HCT116 (cell line): ENCODE measurements around the gene KDM4D. TPM values are rescaled to one million over a fixed set of nuclear protein-coding genes. Genes with fewer than 3 reads are reported as not detected.

Source experiments
- ATAC-seq: fragments of 200-7000 bp; cut with Tn5 transposase; 2 replicates; pipeline ENCODE4 v1.9.1; 2020; ENCODE audit warnings: mild to moderate bottlenecking, moderate library complexity
- BruUV-seq: library from RNA; stranded (reverse); fragments of 400-500 nt; replicated peaks from 2 replicates; lab custom pipeline; 2021; lab: Mats Ljungman, UMichigan
- CTCF ChIA-PET: fragments of 300-600 bp; sonication (Branson Sonifier 250); formaldehyde crosslinking; loops from one replicate; lab custom pipeline; 2021; ENCODE audit warnings: antibody characterized with exemption; lab: Charles Lee
- POLR2A ChIA-PET: fragments of 300-600, 350-600 bp; sonication (Branson Sonifier 250); formaldehyde crosslinking; loops from one replicate; lab custom pipeline; 2021; ENCODE audit warnings: antibody characterized with exemption; lab: Charles Lee
- RAD21 ChIA-PET, 2 experiments: fragments of 300-600 bp; sonication (Branson Sonifier 250); formaldehyde crosslinking; loops; one replicate each; lab custom pipeline; 2023; ENCODE audit warnings: low total read pairs in 2 of 2; ENCODE audit not compliant: uncharacterized antibody in 2 of 2, unreplicated experiment in 2 of 2, low non-redundant PET in 1 of 2; lab: Charles Lee
- DNase-seq: peaks from one replicate; pipeline ENCODE4 v3.0.0-alpha.2; 2010; ENCODE audit warnings: low read depth, low spot score
- H2AFZ ChIP-seq: fragments of 200-600 bp; shearing (Covaris generic), sonication (generic); 2 replicates; pipeline ENCODE4 v1.6.1; 2017; ENCODE audit warnings: low read depth, mixed run types, mixed read lengths, antibody characterized with exemption, low read length; ENCODE audit not compliant: poor library complexity, severe bottlenecking
- H3K27ac ChIP-seq: 2 replicates; pipeline ENCODE4 v1.5.1; 2012; ENCODE audit warnings: low read depth, low read length
- H3K27me3 ChIP-seq: fragments of 200-600 bp; sonication (generic); 2 replicates; pipeline ENCODE4 v1.6.1; 2016; ENCODE audit warnings: mixed run types, low read length, mixed read lengths; ENCODE audit not compliant: insufficient read depth
- H3K36me3 ChIP-seq, 2 experiments: fragments of 200-500 bp in 1 of 2; fragments of 200-600 bp in 1 of 2; sonication (Bioruptor generic) in 1 of 2; sonication (generic) in 1 of 2; 2 replicates each; pipeline versions ENCODE4 v1.5.1 to v1.6.1; 2014 to 2016; ENCODE audit warnings: low read length in 2 of 2, inconsistent platforms in 1 of 2, mixed read lengths in 1 of 2, mixed run types in 1 of 2; ENCODE audit not compliant: insufficient read depth in 2 of 2, control insufficient read depth in 1 of 2
- H3K4me1 ChIP-seq, 2 experiments: fragments of 200-600 bp in 1 of 2; sonication (generic) in 1 of 2; 2 replicates each; pipeline versions ENCODE4 v1.5.1 to v1.6.1; 2012 to 2017; ENCODE audit warnings: low read length in 2 of 2, inconsistent platforms in 1 of 2, mild to moderate bottlenecking in 1 of 2, mixed read lengths in 1 of 2, mixed run types in 1 of 2, moderate library complexity in 1 of 2; ENCODE audit not compliant: insufficient read depth in 2 of 2, control insufficient read depth in 1 of 2
- H3K4me2 ChIP-seq: fragments of 200-600 bp; sonication (generic); 2 replicates; pipeline ENCODE4 v1.6.1; 2017; ENCODE audit warnings: mixed run types, low read length, mixed read lengths
- H3K4me3 ChIP-seq, 2 experiments: fragments of 200-600 bp in 1 of 2; sonication (generic) in 1 of 2; replicated peaks in 1 of 2; 2 replicates each; pipeline ENCODE4 v1.5.1; 2011 to 2016; ENCODE audit warnings: low read length in 2 of 2, control low read depth in 1 of 2, low read depth in 1 of 2, mild to moderate bottlenecking in 1 of 2, mixed read lengths in 1 of 2, mixed run types in 1 of 2
- H3K79me2 ChIP-seq: fragments of 200-600 bp; sonication (generic); 2 replicates; pipeline ENCODE4 v1.6.1; 2017; ENCODE audit warnings: mild to moderate bottlenecking, mixed run types, low read length, moderate library complexity, mixed read lengths; ENCODE audit not compliant: insufficient read depth
- H3K9ac ChIP-seq: fragments of 200-600 bp; sonication (generic); 2 replicates; pipeline ENCODE4 v1.6.1; 2016; ENCODE audit warnings: low read length, mixed read lengths
- H3K9me2 ChIP-seq: fragments of 200-600 bp; sonication (generic), shearing (Covaris generic); 2 replicates; pipeline ENCODE4 v1.6.1; 2017; ENCODE audit warnings: mixed run types, mild to moderate bottlenecking, moderate library complexity; ENCODE audit not compliant: insufficient read depth
- H3K9me3 ChIP-seq, 2 experiments: fragments of 200-500 bp in 1 of 2; fragments of 200-600 bp in 1 of 2; sonication (Bioruptor generic) in 1 of 2; sonication (generic) in 1 of 2; 2 replicates each; pipeline ENCODE4 v1.6.1; 2014 to 2017; ENCODE audit warnings: low read length in 2 of 2, mixed read lengths in 2 of 2, inconsistent platforms in 1 of 2, low read depth in 1 of 2, mild to moderate bottlenecking in 1 of 2, mixed run types in 1 of 2, moderate library complexity in 1 of 2; ENCODE audit not compliant: control insufficient read depth in 1 of 2, insufficient read depth in 1 of 2
- H4K20me1 ChIP-seq: fragments of 200-600 bp; sonication (generic), shearing (Covaris generic); 2 replicates; pipeline ENCODE4 v1.6.1; 2017; ENCODE audit warnings: mixed run types, mild to moderate bottlenecking, moderate library complexity; ENCODE audit not compliant: insufficient read depth
- CBX3 ChIP-seq: IDR thresholded peaks from 2 replicates; pipeline ENCODE4 v1.6.1; 2012; ENCODE audit warnings: low read depth
- EGR1 ChIP-seq: IDR thresholded peaks from 2 replicates; pipeline ENCODE4 v1.6.1; 2012; ENCODE audit warnings: low read depth
- ELF1 ChIP-seq: IDR thresholded peaks from 2 replicates; pipeline ENCODE4 v1.6.1; 2012; ENCODE audit warnings: low read depth, borderline replicate concordance
- EZH2phosphoT487 ChIP-seq: fragments of 200-600 bp; IDR thresholded peaks from 2 replicates; pipeline ENCODE4 v1.6.1; 2018; ENCODE audit warnings: antibody characterized with exemption, borderline replicate concordance
- FOSL1 ChIP-seq: IDR thresholded peaks from 2 replicates; pipeline ENCODE4 v1.6.1; 2012; ENCODE audit warnings: low read depth
- JUND ChIP-seq: IDR thresholded peaks from 2 replicates; pipeline ENCODE4 v1.6.1; 2012
- POLR2A ChIP-seq: IDR thresholded peaks from 2 replicates; pipeline ENCODE4 v1.7.0; 2011; ENCODE audit warnings: borderline replicate concordance; ENCODE audit not compliant: insufficient read depth, insufficient read length; ENCODE audit errors: extremely low read depth
- POLR2AphosphoS5 ChIP-seq: IDR thresholded peaks from 2 replicates; pipeline ENCODE4 v1.6.1; 2011; ENCODE audit warnings: mild to moderate bottlenecking, low read depth, low read length, moderate library complexity
- RAD21 ChIP-seq: IDR thresholded peaks from 2 replicates; pipeline ENCODE4 v1.6.1; 2012; ENCODE audit warnings: low read depth, mild to moderate bottlenecking
- REST ChIP-seq: IDR thresholded peaks from 2 replicates; pipeline ENCODE4 v1.6.1; 2012; ENCODE audit warnings: low read depth
- SP1 ChIP-seq: IDR thresholded peaks from 2 replicates; pipeline ENCODE4 v1.6.1; 2012; ENCODE audit warnings: low read depth
- SRF ChIP-seq: IDR thresholded peaks from 2 replicates; pipeline ENCODE4 v1.6.1; 2012; ENCODE audit warnings: low read depth
- TCF7L2 ChIP-seq: IDR thresholded peaks from 2 replicates; pipeline ENCODE4 v1.7.0; 2011; ENCODE audit warnings: borderline replicate concordance, inconsistent platforms; ENCODE audit not compliant: insufficient read depth, insufficient read length; ENCODE audit errors: extremely low read depth
- YY1 ChIP-seq: IDR thresholded peaks from 2 replicates; pipeline ENCODE4 v1.6.1; 2011; ENCODE audit warnings: low read length, low read depth, moderate library complexity, mild to moderate bottlenecking; ENCODE audit not compliant: insufficient replicate concordance; ENCODE audit errors: extremely low read depth
- ZBTB33 ChIP-seq: IDR thresholded peaks from 2 replicates; pipeline ENCODE4 v1.6.1; 2011; ENCODE audit warnings: mild to moderate bottlenecking, low read length, moderate library complexity; ENCODE audit not compliant: insufficient replicate concordance; ENCODE audit errors: extremely low read depth
- ZFX ChIP-seq: fragments of 450-650 bp; IDR thresholded peaks from 2 replicates; pipeline ENCODE4 v1.6.1; 2017
- ZNF274 ChIP-seq: fragments of 200-500 bp; sonication (Bioruptor generic); IDR thresholded peaks from 2 replicates; pipeline ENCODE4 v1.6.1; 2014; ENCODE audit warnings: mild to moderate bottlenecking, low read depth, low read length, inconsistent platforms
- intact Hi-C: fragments of 100-400 bp; cut with micrococcal nuclease; formaldehyde crosslinking; loops from 2 replicates; pipeline ENCODE4 v1.10.0; 2022
- total RNA-seq: library from RNA; stranded (reverse); gene quantifications from one replicate; pipeline ENCODE4 v1.2.1, GENCODE V29; 2021; ENCODE audit not compliant: unreplicated experiment
- TF ChIP-seq, protein P1 (sequence below): IDR thresholded peaks from 2 replicates; pipeline ENCODE4 v1.6.1; 2012
- TF ChIP-seq, protein P2 (sequence below): IDR thresholded peaks from 2 replicates; pipeline ENCODE4 v1.6.1; 2012
- TF ChIP-seq, protein P3 (sequence below), 3 experiments: fragments of 200-600 bp in 1 of 3; sonication (generic) in 1 of 3; IDR thresholded peaks in 2 of 3; conservative IDR thresholded peaks in 1 of 3; 2 replicates each; pipeline ENCODE4 v1.5.1; 2012 to 2017; ENCODE audit warnings: low read depth in 2 of 3, low read length in 2 of 3, antibody characterized with exemption in 1 of 3, borderline replicate concordance in 1 of 3, control low read depth in 1 of 3, mild to moderate bottlenecking in 1 of 3, mixed read lengths in 1 of 3, mixed run types in 1 of 3, moderate library complexity in 1 of 3; ENCODE audit not compliant: insufficient read depth in 1 of 3

KDM4D gene
- total RNA-seq, 1 experiment from 2014 or later = 2.1 TPM

GRCh38 chr11:94924171-94924572 lies 49.3 kb upstream of the KDM4D start:
- H3K4me2 ChIP-seq = no peak overlapping the region
- ChIA-PET POLR2A (no interaction called here), CTCF (no interaction called here), RAD21 (no interaction called here)
- H3K27me3 ChIP-seq = no peaks in the 10 kb centered on the region
- H3K79me2 ChIP-seq = no peaks in the 10 kb centered on the region
- H3K9me3 ChIP-seq = no peaks in the 10 kb centered on the region
- no peaks in the 10 kb centered on the region for H4K20me1 ChIP-seq
- no peak overlapping the region for H3K4me3 ChIP-seq
- no peak overlapping the region for H2AFZ ChIP-seq
- TF ChIP-seq CBX3 (no peak), POLR2A (no peak), POLR2AphosphoS5 (no peak), TCF7L2 (no peak), JUND (no peak), FOSL1 (no peak), YY1 (no peak), EGR1 (no peak), ZNF274 (no peak), ZBTB33 (no peak), EZH2phosphoT487 (no peak), ZFX (no peak), RAD21 (no peak), ELF1 (no peak), REST (no peak), SP1 (no peak), SRF (no peak)
- TF ChIP-seq, protein P1, sequence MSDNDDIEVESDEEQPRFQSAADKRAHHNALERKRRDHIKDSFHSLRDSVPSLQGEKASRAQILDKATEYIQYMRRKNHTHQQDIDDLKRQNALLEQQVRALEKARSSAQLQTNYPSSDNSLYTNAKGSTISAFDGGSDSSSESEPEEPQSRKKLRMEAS = no peak
- TF ChIP-seq, protein P2, sequence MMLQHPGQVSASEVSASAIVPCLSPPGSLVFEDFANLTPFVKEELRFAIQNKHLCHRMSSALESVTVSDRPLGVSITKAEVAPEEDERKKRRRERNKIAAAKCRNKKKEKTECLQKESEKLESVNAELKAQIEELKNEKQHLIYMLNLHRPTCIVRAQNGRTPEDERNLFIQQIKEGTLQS = no peak
- TF ChIP-seq, protein P3, sequence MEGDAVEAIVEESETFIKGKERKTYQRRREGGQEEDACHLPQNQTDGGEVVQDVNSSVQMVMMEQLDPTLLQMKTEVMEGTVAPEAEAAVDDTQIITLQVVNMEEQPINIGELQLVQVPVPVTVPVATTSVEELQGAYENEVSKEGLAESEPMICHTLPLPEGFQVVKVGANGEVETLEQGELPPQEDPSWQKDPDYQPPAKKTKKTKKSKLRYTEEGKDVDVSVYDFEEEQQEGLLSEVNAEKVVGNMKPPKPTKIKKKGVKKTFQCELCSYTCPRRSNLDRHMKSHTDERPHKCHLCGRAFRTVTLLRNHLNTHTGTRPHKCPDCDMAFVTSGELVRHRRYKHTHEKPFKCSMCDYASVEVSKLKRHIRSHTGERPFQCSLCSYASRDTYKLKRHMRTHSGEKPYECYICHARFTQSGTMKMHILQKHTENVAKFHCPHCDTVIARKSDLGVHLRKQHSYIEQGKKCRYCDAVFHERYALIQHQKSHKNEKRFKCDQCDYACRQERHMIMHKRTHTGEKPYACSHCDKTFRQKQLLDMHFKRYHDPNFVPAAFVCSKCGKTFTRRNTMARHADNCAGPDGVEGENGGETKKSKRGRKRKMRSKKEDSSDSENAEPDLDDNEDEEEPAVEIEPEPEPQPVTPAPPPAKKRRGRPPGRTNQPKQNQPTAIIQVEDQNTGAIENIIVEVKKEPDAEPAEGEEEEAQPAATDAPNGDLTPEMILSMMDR (IDR thresholded peaks at IDR 0.05 in 2 of 3, conservative IDR thresholded peaks at IDR 0.05 in 1 of 3; ENCODE audit: borderline replicate concordance in 1 of 3, insufficient read depth in 1 of 3, low read depth in 2 of 3, low read length in 2 of 3) = no peak
- no peak for ATAC-seq
- H3K27ac ChIP-seq = no peak overlapping the region
- no peaks in the 10 kb centered on the region for H3K36me3 ChIP-seq
- no peaks in the 10 kb centered on the region for H3K9me2 ChIP-seq
- no peak overlapping the region for H3K9ac ChIP-seq
- no TSS peak for BruUV-seq
- intact Hi-C loops = no loop called here
- no peak for DNase-seq
- peaks cover 13 to 17% of the 10 kb centered on the region in 2 experiments; a peak in 3 of 4 replicates for H3K4me1 ChIP-seq
